Peyer's patch (tissue), 4 donors: ENCODE measurements around the gene NMRK1. TPM values are rescaled to one million over a fixed set of nuclear protein-coding genes. Genes with fewer than 3 reads are reported as not detected.
A peak's percentile ranks its signal among the peaks of the same experiment; 100 is the strongest.

ENCODE experiments used
- DNase-seq, 3 donors: peaks; one replicate each; pipeline ENCODE4 v3.0.0-alpha.2; 2017 to 2019
- H3K27ac ChIP-seq, 4 donors: fragments of 200-600 bp; sonication (generic); one replicate each; pipeline ENCODE4 v1.5.1; 2016 to 2019
- H3K27me3 ChIP-seq, 2 donors: fragments of 200-600 bp; sonication (generic); one replicate each; pipeline ENCODE4 v1.5.1; 2019
- H3K36me3 ChIP-seq, 3 donors: fragments of 200-600 bp; sonication (generic); one replicate each; pipeline ENCODE4 v1.5.1; 2016 to 2019
- H3K4me1 ChIP-seq, 4 donors: fragments of 200-600 bp; sonication (generic); one replicate each; pipeline ENCODE4 v1.5.1; 2016 to 2019
- H3K4me3 ChIP-seq, 4 donors: fragments of 200-600 bp; sonication (generic); 1 replicate in 3 of 4; 2 replicates in 1 of 4; pipeline ENCODE4 v1.5.1; 2016 to 2019; ENCODE audit warnings: mild to moderate bottlenecking in 1 of 4
- H3K9me3 ChIP-seq, 4 donors: fragments of 200-600 bp; sonication (generic); one replicate each; pipeline ENCODE4 v1.5.1; 2016 to 2019; ENCODE audit warnings: mild to moderate bottlenecking in 1 of 4
- CTCF ChIP-seq, 6 experiments: fragments of 450-650 bp in 4 of 6; fragments of 200-600 bp in 2 of 6; sonication (generic) in 1 of 6; IDR thresholded peaks; one replicate each; pipeline ENCODE4 v1.5.1; 2017 to 2019; ENCODE audit warnings: antibody characterized with exemption in 6 of 6, mild to moderate bottlenecking in 3 of 6, moderate library complexity in 1 of 6
- POLR2A ChIP-seq, 2 donors: fragments of 450-650 bp; IDR thresholded peaks; one replicate each; pipeline ENCODE4 v1.5.1; 2017; ENCODE audit warnings: antibody characterized with exemption in 2 of 2, mild to moderate bottlenecking in 2 of 2, moderate library complexity in 2 of 2
- total RNA-seq, 4 donors: library from RNA; depleted of rRNA; stranded (reverse); fragments of >200 nt; gene quantifications; one replicate each; pipeline ENCODE4 v1.1.0, GENCODE V29; 2016

The NMRK1 gene
- total RNA-seq, 4 donors from 2014 or later = 14.9 to 36.8 (median 26.5) TPM

DNA sequence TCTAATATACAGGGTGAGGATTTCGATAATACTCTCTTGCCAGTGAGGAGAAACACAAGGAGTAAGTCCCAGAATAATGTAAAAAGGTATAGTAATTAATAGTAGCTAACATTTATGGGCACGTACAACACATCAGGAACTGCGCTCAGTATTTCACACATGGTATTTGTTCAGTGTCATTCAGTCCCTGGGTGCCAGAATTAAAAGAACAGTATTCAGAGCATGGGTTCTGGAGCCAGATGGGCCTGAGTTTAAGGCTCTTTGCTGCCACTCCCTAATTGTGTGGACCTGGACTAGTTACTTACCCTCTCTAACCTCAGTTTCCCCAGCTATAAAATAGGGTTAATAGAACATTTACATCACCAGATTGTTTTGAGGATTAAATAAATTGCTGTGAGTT is 16.7 kb upstream of the NMRK1 start:
- Histone ChIP-seq H3K27me3 (no peaks in the 10 kb centered on the region), H3K4me3 (no peak overlapping the region), H3K27ac (peak overlapping the region in 1 of 4 donors; percentile 26), H3K9me3 (no peaks in the 10 kb centered on the region), H3K4me1 (peaks cover 0 to 13% (median 0%) of the 10 kb centered on the region in 4 donors), H3K36me3 (no peaks in the 10 kb centered on the region)
- TF ChIP-seq POLR2A (IDR thresholded peaks at IDR 0.05) (no peak), CTCF (IDR thresholded peaks at IDR 0.05) (no peak)
- no peak for DNase-seq

- no peak for DNase-seq
- Histone ChIP-seq H3K36me3 (no peaks in the 10 kb centered on the region), H3K4me3 (no peak overlapping the region), H3K4me1 (peaks cover 0 to 6% (median 0%) of the 10 kb centered on the region in 4 donors), H3K27ac (no peak overlapping the region), H3K27me3 (no peaks in the 10 kb centered on the region), H3K9me3 (no peaks in the 10 kb centered on the region)
- TF ChIP-seq CTCF (IDR thresholded peaks at IDR 0.05) (no peak), POLR2A (IDR thresholded peaks at IDR 0.05) (no peak)
Measured at GRCh38 chr9:75102177-75102790, 14.3 kb upstream of the NMRK1 start.

DNA sequence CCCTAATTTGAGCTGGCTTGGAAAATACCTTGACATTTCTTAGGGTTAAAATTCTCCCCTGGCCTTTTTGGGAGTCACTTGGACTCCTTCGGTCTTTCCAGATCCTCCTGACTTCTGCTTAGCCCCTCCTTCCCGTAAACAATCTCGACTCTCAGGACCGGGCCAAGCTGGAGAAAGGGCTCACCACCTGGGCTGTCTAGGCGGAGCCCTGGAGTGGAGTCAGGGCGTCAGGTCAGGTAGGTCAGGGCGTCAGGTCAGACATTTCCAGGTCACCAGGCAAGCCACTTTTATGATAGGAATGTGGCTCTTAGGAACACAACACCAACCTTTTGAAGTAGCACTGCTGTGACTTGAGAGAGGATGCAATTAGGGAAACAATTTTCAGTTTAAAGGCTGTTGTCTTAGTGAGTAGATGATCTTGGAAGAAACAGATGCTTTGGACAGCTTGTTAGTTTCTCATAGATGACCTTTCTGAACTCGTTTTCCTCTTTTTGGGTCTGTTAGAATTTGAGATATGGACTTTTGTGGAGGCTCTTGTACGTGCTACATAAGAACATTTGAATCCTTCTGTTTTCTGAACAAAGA is 13.1 kb upstream of the NMRK1 start:
- H3K27me3 ChIP-seq = no peaks in the 10 kb centered on the region
- TF ChIP-seq CTCF (IDR thresholded peaks at IDR 0.05) (no peak), POLR2A (IDR thresholded peaks at IDR 0.05) (no peak)
- H3K27ac ChIP-seq = peak overlapping the region in 1 of 4 donors; percentile 18
- no peaks in the 10 kb centered on the region for H3K36me3 ChIP-seq
- H3K9me3 ChIP-seq = no peaks in the 10 kb centered on the region
- peaks cover 0 to 6% (median 0%) of the 10 kb centered on the region in 4 donors for H3K4me1 ChIP-seq
- no peak overlapping the region for H3K4me3 ChIP-seq
- no peak for DNase-seq

GRCh38 chr9:75096796-75097195 is 8.8 kb upstream of the NMRK1 start:
- TF ChIP-seq CTCF (IDR thresholded peaks at IDR 0.05) (no peak), POLR2A (IDR thresholded peaks at IDR 0.05) (no peak)
- no peaks in the 10 kb centered on the region for H3K36me3 ChIP-seq
- no peak overlapping the region for H3K4me3 ChIP-seq
- H3K27me3 ChIP-seq = no peaks in the 10 kb centered on the region
- no peak for DNase-seq
- H3K4me1 ChIP-seq = peaks cover 0 to 6% (median 0%) of the 10 kb centered on the region in 4 donors
- no peaks in the 10 kb centered on the region for H3K9me3 ChIP-seq
- H3K27ac ChIP-seq = peak overlapping the region in 1 of 4 donors; percentile 8

DNA sequence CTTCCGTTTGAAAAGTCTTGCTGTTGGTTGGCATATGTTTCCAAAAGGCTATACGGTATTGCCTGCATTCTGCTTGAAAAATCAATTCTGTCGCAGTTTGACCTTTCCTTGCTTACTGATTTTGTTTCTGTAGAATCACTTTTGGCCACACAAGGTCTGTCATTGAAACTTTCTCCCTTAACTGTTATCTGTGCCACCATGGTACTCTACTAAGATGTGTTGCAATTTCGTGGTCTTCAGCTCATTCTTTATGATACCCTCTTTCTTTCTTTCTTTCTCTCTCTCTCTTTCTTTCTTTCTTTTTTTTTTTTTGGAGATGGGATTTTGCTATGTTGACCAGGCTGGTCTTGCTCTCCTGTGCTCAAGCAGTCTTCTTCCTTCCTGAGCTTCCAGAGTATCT is 4.8 kb upstream of the NMRK1 start:
- no peaks in the 10 kb centered on the region for H3K27me3 ChIP-seq
- DNase-seq = no peak
- H3K4me3 ChIP-seq = no peak overlapping the region
- no peaks in the 10 kb centered on the region for H3K9me3 ChIP-seq
- H3K27ac ChIP-seq = no peak overlapping the region
- TF ChIP-seq POLR2A (IDR thresholded peaks at IDR 0.05) (no peak), CTCF (IDR thresholded peaks at IDR 0.05) (no peak)
- H3K4me1 ChIP-seq = peaks cover 0 to 18% (median 5%) of the 10 kb centered on the region in 4 donors
- H3K36me3 ChIP-seq = no peaks in the 10 kb centered on the region
